WTC11 (cell line): ENCODE measurements around the gene HMBS. TPM values are rescaled to one million over a fixed set of nuclear protein-coding genes. Genes with fewer than 3 reads are reported as not detected.

ENCODE experiments used
- ATAC-seq: fragments of 200-7000 bp; cut with Tn5 transposase; 2 replicates; pipeline ENCODE4 v1.10.0; 2021; ENCODE audit warnings: mild to moderate bottlenecking, moderate library complexity
- CTCF ChIA-PET: fragments of 300-600 bp; sonication (Branson Sonifier 250); formaldehyde crosslinking; loops from one replicate; lab custom pipeline; 2021; ENCODE audit warnings: antibody characterized with exemption; lab: Charles Lee
- POLR2A ChIA-PET: fragments of 350-600 bp; sonication (Branson Sonifier 250); formaldehyde crosslinking; loops from one replicate; lab custom pipeline; 2021; ENCODE audit warnings: antibody characterized with exemption; lab: Charles Lee
- DNase-seq: peaks from one replicate; pipeline ENCODE4 v3.0.0; 2021; ENCODE audit warnings: low spot score
- H3K27ac Mint-ChIP-seq: 2 replicates; pipeline ENCODE4 v1.8.0; 2021; ENCODE audit warnings: mixed read lengths
- H3K27me3 Mint-ChIP-seq: 2 replicates; pipeline ENCODE4 v1.8.0; 2021; ENCODE audit warnings: low read depth, mild to moderate bottlenecking, moderate library complexity, mixed read lengths
- H3K36me3 Mint-ChIP-seq: 2 replicates; pipeline ENCODE4 v1.8.0; 2021; ENCODE audit warnings: mixed read lengths
- H3K4me1 Mint-ChIP-seq: 2 replicates; pipeline ENCODE4 v1.8.0; 2022; ENCODE audit warnings: mixed read lengths
- H3K4me3 Mint-ChIP-seq: 2 replicates; pipeline ENCODE4 v1.8.0; 2021; ENCODE audit warnings: mild to moderate bottlenecking, moderate library complexity, mixed read lengths
- H3K9me3 Mint-ChIP-seq: 2 replicates; pipeline ENCODE4 v1.8.0; 2021; ENCODE audit warnings: mixed read lengths
- AFF4 ChIP-seq: sonication (generic); formaldehyde crosslinking; IDR thresholded peaks from 2 replicates; pipeline ENCODE4 v1.8.1; 2023; ENCODE audit warnings: mild to moderate bottlenecking, missing genetic modification reagents, borderline replicate concordance
- E2F1 ChIP-seq: sonication (generic); formaldehyde crosslinking; IDR thresholded peaks from 2 replicates; pipeline ENCODE4 v1.8.0; 2022; ENCODE audit warnings: mild to moderate bottlenecking, missing genetic modification reagents
- E2F5 ChIP-seq: sonication (generic); formaldehyde crosslinking; IDR thresholded peaks from 2 replicates; pipeline ENCODE4 v1.8.1; 2022; ENCODE audit warnings: mild to moderate bottlenecking, moderate library complexity, missing genetic modification reagents
- ELF4 ChIP-seq: sonication (generic); formaldehyde crosslinking; IDR thresholded peaks from 2 replicates; pipeline ENCODE4 v1.8.1; 2022; ENCODE audit warnings: low read depth, mild to moderate bottlenecking, moderate library complexity, missing genetic modification reagents
- ERG ChIP-seq: fragments of 250-450 bp; sonication (Bioruptor Pico); IDR thresholded peaks from 2 replicates; pipeline ENCODE4 v1.8.0; 2021; ENCODE audit warnings: mild to moderate bottlenecking
- FOXK1 ChIP-seq: sonication (generic); formaldehyde crosslinking; IDR thresholded peaks from 2 replicates; pipeline ENCODE4 v1.8.0; 2022; ENCODE audit warnings: mild to moderate bottlenecking, moderate library complexity, missing genetic modification reagents
- GABPB1 ChIP-seq: sonication (generic); formaldehyde crosslinking; IDR thresholded peaks from 2 replicates; pipeline ENCODE4 v1.8.1; 2023; ENCODE audit warnings: mild to moderate bottlenecking, missing genetic modification reagents
- HMGA2 ChIP-seq: fragments of 250-450 bp; sonication (Bioruptor Pico); IDR thresholded peaks from 2 replicates; pipeline ENCODE4 v1.4.0; 2021; ENCODE audit warnings: mild to moderate bottlenecking, moderate library complexity
- MXD4 ChIP-seq: fragments of 250-450 bp; sonication (Bioruptor Pico); IDR thresholded peaks from 2 replicates; pipeline ENCODE4 v1.8.0; 2021; ENCODE audit warnings: mild to moderate bottlenecking, moderate library complexity, borderline replicate concordance
- OVOL2 ChIP-seq: fragments of 250-450 bp; sonication (Bioruptor Pico); IDR thresholded peaks from 2 replicates; pipeline ENCODE4 v1.9.0; 2021; ENCODE audit warnings: mild to moderate bottlenecking, borderline replicate concordance
- PRDM15 ChIP-seq: sonication (generic); formaldehyde crosslinking; IDR thresholded peaks from 2 replicates; pipeline ENCODE4 v1.8.0; 2022; ENCODE audit warnings: missing genetic modification reagents
- PREB ChIP-seq: sonication (generic); formaldehyde crosslinking; IDR thresholded peaks from 2 replicates; pipeline ENCODE4 v1.8.1; 2022; ENCODE audit warnings: mild to moderate bottlenecking, missing genetic modification reagents, moderate library complexity, borderline replicate concordance
- SMAD4 ChIP-seq: sonication (generic); formaldehyde crosslinking; IDR thresholded peaks from 2 replicates; pipeline ENCODE4 v1.8.0; 2022; ENCODE audit warnings: mild to moderate bottlenecking, missing genetic modification reagents
- SOX15 ChIP-seq: fragments of 250-450 bp; sonication (Bioruptor Pico); IDR thresholded peaks from 2 replicates; pipeline ENCODE4 v1.9.0; 2021; ENCODE audit warnings: mild to moderate bottlenecking
- SP1 ChIP-seq: sonication (generic); formaldehyde crosslinking; conservative IDR thresholded peaks from 2 replicates; pipeline ENCODE4 v1.8.1; 2022; ENCODE audit warnings: missing genetic modification reagents
- TEAD1 ChIP-seq: sonication (generic); formaldehyde crosslinking; IDR thresholded peaks from 2 replicates; pipeline ENCODE4 v1.8.0; 2022; ENCODE audit warnings: mild to moderate bottlenecking, missing genetic modification reagents
- TP53 ChIP-seq: sonication (generic); formaldehyde crosslinking; IDR thresholded peaks from 2 replicates; pipeline ENCODE4 v1.8.1; 2023; ENCODE audit warnings: mild to moderate bottlenecking, missing genetic modification reagents
- USF2 ChIP-seq: sonication (generic); formaldehyde crosslinking; IDR thresholded peaks from 2 replicates; pipeline ENCODE4 v1.8.1; 2023; ENCODE audit warnings: mild to moderate bottlenecking, missing genetic modification reagents, moderate library complexity
- ZBTB21 ChIP-seq: sonication (generic); formaldehyde crosslinking; IDR thresholded peaks from 2 replicates; pipeline ENCODE4 v1.8.1; 2023; ENCODE audit warnings: mild to moderate bottlenecking, missing genetic modification reagents, borderline replicate concordance
- ZNF396 ChIP-seq: fragments of 250-450 bp; sonication (Bioruptor Pico); IDR thresholded peaks from 2 replicates; pipeline ENCODE4 v1.8.0; 2021; ENCODE audit warnings: mild to moderate bottlenecking, moderate library complexity, borderline replicate concordance
- total RNA-seq: library from RNA; stranded (reverse); gene quantifications from 3 replicates; pipeline ENCODE4 v1.2.3, GENCODE V29; 2021

Gene HMBS
- total RNA-seq, 1 experiment from 2014 or later, result 62.3 TPM

- TF ChIP-seq E2F1, result no peak
- TF ChIP-seq HMGA2 (CRISPR knock-in tag), result no peak
- no peak for TF ChIP-seq ZNF396
- TF ChIP-seq GABPB1, result no peak
- no peak for TF ChIP-seq USF2 (CRISPR knock-in tag)
- no peak for TF ChIP-seq ZBTB21 (CRISPR knock-in tag)
- TF ChIP-seq OVOL2 (CRISPR knock-in tag), result no peak
- TF ChIP-seq FOXK1 (CRISPR knock-in tag), result no peak
- no peak for TF ChIP-seq SP1 (CRISPR knock-in tag)
- peak overlapping the region; percentile 48 for H3K27ac Mint-ChIP-seq
- H3K36me3 Mint-ChIP-seq, result peaks cover 19% of the 10 kb centered on the region
- ChIA-PET POLR2A (interaction anchor here (0.7 kb wide), 1 partner anchor 316 kb away, joined by 3 read pairs; no protein-coding TSS in a partner anchor), CTCF (interaction anchor here (1.4 kb wide), 1 partner anchor 11 kb away, joined by 10 read pairs; the partner anchor contains the start of gene SLC37A4)
- no peak for DNase-seq
- H3K4me1 Mint-ChIP-seq, result peaks cover 21% of the 10 kb centered on the region
- no peaks in the 10 kb centered on the region for H3K27me3 Mint-ChIP-seq
- H3K9me3 Mint-ChIP-seq, result no peaks in the 10 kb centered on the region
- no peak overlapping the region for H3K4me3 Mint-ChIP-seq
- ATAC-seq, result no peak
Observed at GRCh38 chr11:119041821-119042514, 42.7 kb upstream of the HMBS start.

- H3K27me3 Mint-ChIP-seq, result no peaks in the 10 kb centered on the region
- H3K9me3 Mint-ChIP-seq, result no peaks in the 10 kb centered on the region
- H3K27ac Mint-ChIP-seq, result no peak overlapping the region; the same call in 1 of the 2 replicates
- H3K4me1 Mint-ChIP-seq, result peaks cover 21% of the 10 kb centered on the region
- ATAC-seq (no peak), DNase-seq (no peak)
- ChIA-PET POLR2A (no interaction called here), CTCF (interaction anchor here (1.3 kb wide), 1 partner anchor 24 kb away, joined by 4 read pairs; the partner anchor contains the start of gene VPS11)
- peaks cover 28% of the 10 kb centered on the region for H3K36me3 Mint-ChIP-seq
- H3K4me3 Mint-ChIP-seq, result no peak overlapping the region
- TF ChIP-seq SOX15, result no peak
- no peak for TF ChIP-seq TP53 (CRISPR knock-in tag)
- TF ChIP-seq E2F5 (CRISPR knock-in tag), result no peak
- TF ChIP-seq PRDM15 (CRISPR knock-in tag), result no peak
- no peak for TF ChIP-seq PREB (CRISPR knock-in tag)
- TF ChIP-seq AFF4, result no peak
- no peak for TF ChIP-seq ELF4 (CRISPR knock-in tag)
- TF ChIP-seq TEAD1 (CRISPR knock-in tag), result no peak
- no peak for TF ChIP-seq SMAD4 (CRISPR knock-in tag)
- TF ChIP-seq ERG (CRISPR knock-in tag), result no peak
- TF ChIP-seq MXD4 (CRISPR knock-in tag), result no peak
Observed at GRCh38 chr11:119042927-119043326, 41.8 kb upstream of the HMBS start.
